ENCODE results near the gene KLHL24. TPM values are rescaled to one million over a fixed set of nuclear protein-coding genes. Genes with fewer than 3 reads are reported as not detected.

Gene KLHL24, protein sequence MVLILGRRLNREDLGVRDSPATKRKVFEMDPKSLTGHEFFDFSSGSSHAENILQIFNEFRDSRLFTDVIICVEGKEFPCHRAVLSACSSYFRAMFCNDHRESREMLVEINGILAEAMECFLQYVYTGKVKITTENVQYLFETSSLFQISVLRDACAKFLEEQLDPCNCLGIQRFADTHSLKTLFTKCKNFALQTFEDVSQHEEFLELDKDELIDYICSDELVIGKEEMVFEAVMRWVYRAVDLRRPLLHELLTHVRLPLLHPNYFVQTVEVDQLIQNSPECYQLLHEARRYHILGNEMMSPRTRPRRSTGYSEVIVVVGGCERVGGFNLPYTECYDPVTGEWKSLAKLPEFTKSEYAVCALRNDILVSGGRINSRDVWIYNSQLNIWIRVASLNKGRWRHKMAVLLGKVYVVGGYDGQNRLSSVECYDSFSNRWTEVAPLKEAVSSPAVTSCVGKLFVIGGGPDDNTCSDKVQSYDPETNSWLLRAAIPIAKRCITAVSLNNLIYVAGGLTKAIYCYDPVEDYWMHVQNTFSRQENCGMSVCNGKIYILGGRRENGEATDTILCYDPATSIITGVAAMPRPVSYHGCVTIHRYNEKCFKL
- 101 and 105 TPM in 2 replicates for total RNA-seq
- long read RNA-seq, full-length matches to known transcripts: 190 of 357 reads
- long read RNA-seq, partial matches to known transcripts: 12 of 357 reads
- long read RNA-seq, other reads (novel, unspliced or antisense): 155 of 357 reads

DNA sequence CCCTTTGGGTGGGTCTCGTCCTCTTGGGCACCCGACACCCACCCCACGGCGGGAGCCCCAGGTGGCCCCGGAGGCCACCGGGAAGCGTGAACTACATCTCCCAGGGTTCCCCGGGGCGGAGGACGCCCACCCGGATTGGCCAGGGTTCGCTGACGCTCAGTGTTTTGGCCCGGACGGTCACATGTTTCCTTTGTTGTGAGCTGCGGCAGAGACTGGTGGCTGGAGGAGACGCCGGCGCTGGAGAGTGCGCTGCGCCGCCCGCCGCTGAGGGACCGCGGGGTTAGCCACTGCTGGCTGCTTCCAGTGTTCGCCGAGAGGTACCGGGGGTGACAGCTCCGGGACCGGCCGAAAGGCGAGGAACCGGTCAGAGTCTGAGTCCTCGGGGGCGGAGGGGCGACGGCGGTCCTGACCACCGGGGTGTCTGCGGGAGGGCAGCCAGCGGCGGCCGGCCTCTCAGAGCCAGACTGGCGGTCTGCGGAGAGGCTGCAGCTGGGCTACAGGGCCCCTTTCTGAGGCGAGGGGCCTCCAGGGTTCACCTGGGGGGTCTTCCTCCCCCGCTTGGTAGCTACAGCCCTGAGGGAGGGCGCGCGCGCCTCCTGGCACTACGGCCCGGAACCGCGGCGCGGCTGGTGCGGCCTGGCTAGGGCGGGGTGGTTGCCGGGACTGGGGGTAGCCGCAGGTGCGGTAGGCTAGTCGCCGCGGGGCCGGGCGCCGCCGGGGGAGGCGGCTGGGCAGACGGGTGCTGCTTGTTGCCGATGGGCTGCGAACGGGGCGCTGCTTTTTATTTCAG is at the start of gene KLHL24:
KLHL24 (plus strand) TSS at position 193 of the 790 bp plus-strand sequence. CDS start 14,734 bp downstream, outside the sequence.
- peaks cover 21% of the 10 kb centered on the region for H3K4me1 Mint-ChIP-seq (ENCODE audit: unreplicated experiment)
- H3K27me3 Mint-ChIP-seq (ENCODE audit: unreplicated experiment): no peaks in the 10 kb centered on the region

DNA sequence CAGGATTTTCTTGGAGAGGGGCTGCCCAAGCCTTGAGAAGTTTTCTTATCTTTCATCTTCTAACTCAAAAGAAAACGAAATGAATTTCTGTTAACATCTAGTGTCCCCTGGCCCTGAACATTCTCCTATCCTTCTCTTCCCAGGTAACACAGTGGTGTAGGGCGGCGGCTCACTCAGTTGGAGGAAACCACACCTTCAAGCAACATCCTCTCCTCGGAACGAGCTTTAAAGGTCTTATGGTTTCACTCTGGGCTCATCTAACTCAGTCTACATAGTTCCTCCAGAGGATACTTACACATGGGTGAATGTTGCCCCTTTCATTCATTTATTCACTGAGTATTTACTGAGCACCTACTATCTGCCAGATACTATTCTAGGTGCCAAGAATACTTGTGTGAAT is 48.9 kb upstream of the KLHL24 start:
- H3K27ac Mint-ChIP-seq (ENCODE audit: unreplicated experiment): no peak overlapping the region
- H3K36me3 Mint-ChIP-seq (ENCODE audit: unreplicated experiment): no peaks in the 10 kb centered on the region
- no peak for DNase-seq (ENCODE audit: extremely low spot score, unreplicated experiment)
- TF ChIP-seq, protein P1, sequence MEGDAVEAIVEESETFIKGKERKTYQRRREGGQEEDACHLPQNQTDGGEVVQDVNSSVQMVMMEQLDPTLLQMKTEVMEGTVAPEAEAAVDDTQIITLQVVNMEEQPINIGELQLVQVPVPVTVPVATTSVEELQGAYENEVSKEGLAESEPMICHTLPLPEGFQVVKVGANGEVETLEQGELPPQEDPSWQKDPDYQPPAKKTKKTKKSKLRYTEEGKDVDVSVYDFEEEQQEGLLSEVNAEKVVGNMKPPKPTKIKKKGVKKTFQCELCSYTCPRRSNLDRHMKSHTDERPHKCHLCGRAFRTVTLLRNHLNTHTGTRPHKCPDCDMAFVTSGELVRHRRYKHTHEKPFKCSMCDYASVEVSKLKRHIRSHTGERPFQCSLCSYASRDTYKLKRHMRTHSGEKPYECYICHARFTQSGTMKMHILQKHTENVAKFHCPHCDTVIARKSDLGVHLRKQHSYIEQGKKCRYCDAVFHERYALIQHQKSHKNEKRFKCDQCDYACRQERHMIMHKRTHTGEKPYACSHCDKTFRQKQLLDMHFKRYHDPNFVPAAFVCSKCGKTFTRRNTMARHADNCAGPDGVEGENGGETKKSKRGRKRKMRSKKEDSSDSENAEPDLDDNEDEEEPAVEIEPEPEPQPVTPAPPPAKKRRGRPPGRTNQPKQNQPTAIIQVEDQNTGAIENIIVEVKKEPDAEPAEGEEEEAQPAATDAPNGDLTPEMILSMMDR (IDR thresholded peaks at IDR 0.05): no peak
- H3K27me3 Mint-ChIP-seq (ENCODE audit: unreplicated experiment): peaks cover 18% of the 10 kb centered on the region
- H3K4me3 Mint-ChIP-seq (ENCODE audit: unreplicated experiment): no peak overlapping the region
- H3K9me3 Mint-ChIP-seq (ENCODE audit: unreplicated experiment): no peaks in the 10 kb centered on the region
- H3K4me1 Mint-ChIP-seq (ENCODE audit: unreplicated experiment): no peaks in the 10 kb centered on the region

More for the DNA sequence above, at the start of gene KLHL24:
- Mint-ChIP-seq H3K36me3 (ENCODE audit: unreplicated experiment) (no peaks in the 10 kb centered on the region), H3K4me3 (ENCODE audit: unreplicated experiment) (peak within 1 kb of the TSS; percentile 86), H3K27ac (ENCODE audit: unreplicated experiment) (peak within 1 kb of the TSS; percentile 93), H3K9me3 (ENCODE audit: unreplicated experiment) (no peaks in the 10 kb centered on the region)
- peak; percentile 97 for DNase-seq (ENCODE audit: extremely low spot score, unreplicated experiment)
- TF ChIP-seq, protein P1 (IDR thresholded peaks at IDR 0.05): no peak

DNA sequence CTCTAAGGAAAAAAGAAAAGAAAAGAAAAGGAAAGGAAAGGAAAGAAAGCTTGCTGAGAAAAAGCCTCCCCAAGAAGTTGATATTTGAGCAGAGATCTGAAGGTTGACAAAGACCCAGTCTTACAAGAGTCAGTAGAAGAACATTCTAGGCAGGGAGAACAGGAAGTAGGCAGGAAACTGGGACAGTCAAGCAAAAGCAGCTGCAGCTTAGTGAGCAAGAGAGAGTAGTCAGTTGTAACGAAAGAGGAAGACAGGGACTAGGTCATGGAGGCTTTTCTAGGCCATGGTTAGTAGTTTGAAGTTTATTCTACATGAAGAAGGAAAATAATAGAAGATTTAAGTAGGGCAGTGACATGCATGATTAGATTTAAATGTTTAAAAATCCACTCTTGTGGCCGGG is 48.1 kb upstream of the KLHL24 start:
- Mint-ChIP-seq H3K9me3 (ENCODE audit: unreplicated experiment) (no peaks in the 10 kb centered on the region), H3K27me3 (ENCODE audit: unreplicated experiment) (peaks cover 17% of the 10 kb centered on the region)
- TF ChIP-seq, protein P1 (IDR thresholded peaks at IDR 0.05): no peak

DNA sequence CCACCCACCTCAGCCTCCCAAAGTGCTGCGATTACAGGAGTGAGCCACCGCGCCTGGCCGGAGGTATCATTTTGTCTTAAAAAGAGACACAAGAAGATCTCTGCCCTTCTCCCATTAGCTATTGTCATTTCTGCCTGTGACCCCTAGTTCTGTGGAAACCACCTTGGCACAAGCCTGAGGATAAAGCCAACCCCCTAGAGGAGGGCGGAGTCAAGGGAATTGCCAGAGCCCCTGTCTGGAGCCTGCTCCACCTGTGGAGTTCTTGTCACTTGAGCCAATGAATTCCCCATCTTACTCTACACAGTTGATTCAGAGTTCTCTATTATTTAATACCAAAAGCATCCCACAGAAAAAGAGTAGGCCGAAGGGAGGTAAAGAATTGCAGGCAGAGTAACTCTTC is 45.0 kb upstream of the KLHL24 start:
- TF ChIP-seq, protein P1 (IDR thresholded peaks at IDR 0.05): no peak
- no peak overlapping the region for H3K4me3 Mint-ChIP-seq (ENCODE audit: unreplicated experiment)
- H3K4me1 Mint-ChIP-seq (ENCODE audit: unreplicated experiment): no peaks in the 10 kb centered on the region
- no peaks in the 10 kb centered on the region for H3K9me3 Mint-ChIP-seq (ENCODE audit: unreplicated experiment)
- no peak for DNase-seq (ENCODE audit: extremely low spot score, unreplicated experiment)
- no peaks in the 10 kb centered on the region for H3K36me3 Mint-ChIP-seq (ENCODE audit: unreplicated experiment)
- H3K27me3 Mint-ChIP-seq (ENCODE audit: unreplicated experiment): peaks cover 17% of the 10 kb centered on the region
- no peak overlapping the region for H3K27ac Mint-ChIP-seq (ENCODE audit: unreplicated experiment)

More for the DNA sequence above, 48.1 kb upstream of the KLHL24 start:
- Mint-ChIP-seq H3K27ac (ENCODE audit: unreplicated experiment) (no peak overlapping the region), H3K36me3 (ENCODE audit: unreplicated experiment) (no peaks in the 10 kb centered on the region), H3K4me1 (ENCODE audit: unreplicated experiment) (no peaks in the 10 kb centered on the region), H3K4me3 (ENCODE audit: unreplicated experiment) (no peak overlapping the region)
- DNase-seq (ENCODE audit: extremely low spot score, unreplicated experiment): no peak
